GM23248 (cell line): ENCODE measurements around the gene LZTFL1. TPM values are rescaled to one million over a fixed set of nuclear protein-coding genes. Genes with fewer than 3 reads are reported as not detected.

Experiments used
- DNase-seq: peaks from one replicate; pipeline ENCODE4 v3.0.0-alpha.2; 2015
- H2AFZ ChIP-seq: fragments of 200-600 bp; sonication (generic); 2 replicates; pipeline ENCODE4 v1.6.1; 2016; ENCODE audit warnings: antibody characterized with exemption
- H3F3A ChIP-seq: fragments of 200-600 bp; sonication (generic); 2 replicates; pipeline ENCODE4 v1.6.1; 2016; ENCODE audit warnings: mild to moderate bottlenecking, antibody characterized with exemption, mixed run types; ENCODE audit not compliant: insufficient read depth
- H3K27ac ChIP-seq: fragments of 200-600 bp; sonication (generic); 2 replicates; pipeline ENCODE4 v1.5.1; 2016; ENCODE audit warnings: mild to moderate bottlenecking
- H3K27me3 ChIP-seq: fragments of 200-600 bp; sonication (generic); replicated peaks from 2 replicates; pipeline ENCODE4 v1.6.1; 2016; ENCODE audit warnings: mild to moderate bottlenecking; ENCODE audit not compliant: insufficient read depth
- H3K36me3 ChIP-seq: fragments of 200-600 bp; sonication (generic); 2 replicates; pipeline ENCODE4 v1.6.1; 2016; ENCODE audit warnings: low read depth, mild to moderate bottlenecking
- H3K4me1 ChIP-seq: fragments of 200-600 bp; sonication (generic); 2 replicates; pipeline ENCODE4 v1.6.1; 2016; ENCODE audit warnings: mild to moderate bottlenecking; ENCODE audit not compliant: insufficient read depth
- H3K4me2 ChIP-seq: fragments of 200-600 bp; sonication (generic); one replicate; pipeline ENCODE4 v1.6.1; 2016; ENCODE audit warnings: mild to moderate bottlenecking; ENCODE audit not compliant: unreplicated experiment
- H3K4me3 ChIP-seq: fragments of 200-600 bp; sonication (generic); 2 replicates; pipeline ENCODE4 v1.5.1; 2016; ENCODE audit warnings: mild to moderate bottlenecking
- H3K79me2 ChIP-seq: fragments of 200-600 bp; sonication (generic); 2 replicates; pipeline ENCODE4 v1.6.1; 2016; ENCODE audit warnings: mild to moderate bottlenecking; ENCODE audit not compliant: insufficient read depth
- H3K9ac ChIP-seq: fragments of 200-600 bp; sonication (generic); 2 replicates; pipeline ENCODE4 v1.6.1; 2016; ENCODE audit warnings: mild to moderate bottlenecking
- H3K9me2 ChIP-seq: fragments of 200-600 bp; sonication (generic); 2 replicates; pipeline ENCODE4 v1.6.1; 2016; ENCODE audit warnings: mixed run types, mild to moderate bottlenecking, moderate library complexity; ENCODE audit not compliant: insufficient read depth
- H3K9me3 ChIP-seq: fragments of 200-600 bp; sonication (generic); one replicate; pipeline ENCODE4 v1.6.1; 2017; ENCODE audit warnings: low read depth
- H4K20me1 ChIP-seq: fragments of 200-600 bp; sonication (generic); 2 replicates; pipeline ENCODE4 v1.6.0; 2016; ENCODE audit not compliant: insufficient read depth
- EZH2 ChIP-seq: fragments of 200-600 bp; sonication (generic); IDR thresholded peaks from 2 replicates; pipeline ENCODE4 v1.6.1; 2018; ENCODE audit warnings: antibody characterized with exemption, mild to moderate bottlenecking; ENCODE audit not compliant: insufficient read depth, poor library complexity, severe bottlenecking
- EZH2phosphoT487 ChIP-seq: fragments of 200-600 bp; sonication (generic); IDR thresholded peaks from 2 replicates; pipeline ENCODE4 v1.6.1; 2018; ENCODE audit warnings: antibody characterized with exemption, moderate library complexity, mild to moderate bottlenecking, low read depth; ENCODE audit not compliant: insufficient read depth
- WGBS, 2 experiments: methylation state at CpG; one replicate each; pipeline ENCODE4 v1.1.6; 2015 to 2017; ENCODE audit warnings: low lambda C conversion rate in 2 of 2, low coverage in 1 of 2; ENCODE audit errors: missing lambda C conversion rate in 2 of 2; 5-methylcytosine and 5-hydroxymethylcytosine counted together
- in situ Hi-C: fragments of 300-500 bp; cut with MboI; formaldehyde crosslinking; loops from 2 replicates; pipeline ENCODE4 v1.15.0; 2020
- polyA plus RNA-seq: library from polyadenylated mRNA; unstranded; fragments of >200 nt; fragmentation: Nextera tagmentation; extraction: Ambion mirVana; gene quantifications from 2 replicates; pipeline ENCODE4 v1.2.1, GENCODE V29; 2016
- total RNA-seq: library from RNA; depleted of rRNA; stranded (reverse); fragments of >200 nt; shearing (Covaris generic); gene quantifications from 2 replicates; pipeline ENCODE4 v1.2.3, GENCODE V29; 2014

LZTFL1 gene
- total and polyA plus RNA-seq, 2 experiments from 2014 or later: 15.1 to 18.3 TPM

DNA sequence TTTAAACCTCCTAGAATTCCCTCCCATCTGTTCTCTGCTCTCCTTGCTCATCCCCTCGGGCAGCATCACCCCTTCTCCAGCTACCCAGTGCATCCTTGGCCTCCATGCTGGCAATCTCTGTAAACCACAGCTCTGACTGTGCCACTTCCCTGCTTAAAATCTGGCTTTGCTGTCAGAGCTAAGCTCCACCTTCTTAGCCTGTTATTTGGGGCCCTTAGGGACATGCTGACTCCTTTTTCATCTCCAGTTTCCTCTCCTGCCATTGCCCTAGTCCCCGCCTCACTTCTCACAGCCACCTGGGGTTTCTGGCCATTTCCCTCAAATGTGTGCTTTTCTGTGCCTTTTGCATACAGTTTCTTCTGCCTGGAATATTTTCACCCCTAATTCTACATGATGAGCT is 51.3 kb downstream of the LZTFL1 start:
- TF ChIP-seq EZH2: no peak
- TF ChIP-seq EZH2phosphoT487: no peak
- no peak overlapping the region for H3K4me3 ChIP-seq
- H3K27ac ChIP-seq: no peak overlapping the region
- H4K20me1 ChIP-seq: no peaks in the 10 kb centered on the region
- WGBS, 2 experiments: 12 to 22% methylated on average over 2 of the region's 2 CpGs
- no peaks in the 10 kb centered on the region for H3K9me2 ChIP-seq
- no peaks in the 10 kb centered on the region for H3K4me1 ChIP-seq
- H3F3A ChIP-seq: no peaks in the 10 kb centered on the region
- H3K9ac ChIP-seq: no peak overlapping the region
- H2AFZ ChIP-seq: no peak overlapping the region
- H3K4me2 ChIP-seq: no peak overlapping the region
- no peaks in the 10 kb centered on the region for H3K79me2 ChIP-seq
- DNase-seq: no peak
- no peaks in the 10 kb centered on the region for H3K36me3 ChIP-seq
- peaks cover 71% of the 10 kb centered on the region for H3K27me3 ChIP-seq
- in situ Hi-C loops: no loop called here
- H3K9me3 ChIP-seq: no peaks in the 10 kb centered on the region

- peaks cover 62% of the 10 kb centered on the region for H3K27me3 ChIP-seq
- DNase-seq: no peak
- 28 to 30% methylated on average over 4 of the region's 4 CpGs for WGBS, 2 experiments
- TF ChIP-seq EZH2phosphoT487: no peak
- TF ChIP-seq EZH2: no peak
- H3K36me3 ChIP-seq: no peaks in the 10 kb centered on the region
- in situ Hi-C loops: no loop called here
- H3K27ac ChIP-seq: no peak overlapping the region
- no peaks in the 10 kb centered on the region for H3F3A ChIP-seq
- no peak overlapping the region for H3K4me2 ChIP-seq
- no peaks in the 10 kb centered on the region for H4K20me1 ChIP-seq
- no peak overlapping the region for H2AFZ ChIP-seq
- no peaks in the 10 kb centered on the region for H3K9me3 ChIP-seq
- H3K79me2 ChIP-seq: no peaks in the 10 kb centered on the region
- H3K4me1 ChIP-seq: no peaks in the 10 kb centered on the region
- no peak overlapping the region for H3K4me3 ChIP-seq
- H3K9ac ChIP-seq: no peak overlapping the region
- H3K9me2 ChIP-seq: no peaks in the 10 kb centered on the region
These were observed 52.6 kb downstream of the LZTFL1 start for GRCh38 chr3:45789235-45789812.

GRCh38 chr3:45787551-45787950 is 54.4 kb downstream of the LZTFL1 start:
- TF ChIP-seq EZH2phosphoT487 (no peak), EZH2 (no peak)
- H2AFZ ChIP-seq: no peak overlapping the region
- no peaks in the 10 kb centered on the region for H3K9me2 ChIP-seq
- peaks cover 46% of the 10 kb centered on the region for H3K27me3 ChIP-seq
- no peaks in the 10 kb centered on the region for H3K4me1 ChIP-seq
- no peak overlapping the region for H3K9ac ChIP-seq
- no peaks in the 10 kb centered on the region for H3K79me2 ChIP-seq
- no peak overlapping the region for H3K4me3 ChIP-seq
- no peaks in the 10 kb centered on the region for H4K20me1 ChIP-seq
- H3K9me3 ChIP-seq: no peaks in the 10 kb centered on the region
- H3K27ac ChIP-seq: no peak overlapping the region
- no peak for DNase-seq
- in situ Hi-C loops: no loop called here
- no peaks in the 10 kb centered on the region for H3K36me3 ChIP-seq
- WGBS, 2 experiments: 90 to 93% methylated on average over 2 of the region's 2 CpGs
- H3F3A ChIP-seq: no peaks in the 10 kb centered on the region
- H3K4me2 ChIP-seq: no peak overlapping the region

DNA sequence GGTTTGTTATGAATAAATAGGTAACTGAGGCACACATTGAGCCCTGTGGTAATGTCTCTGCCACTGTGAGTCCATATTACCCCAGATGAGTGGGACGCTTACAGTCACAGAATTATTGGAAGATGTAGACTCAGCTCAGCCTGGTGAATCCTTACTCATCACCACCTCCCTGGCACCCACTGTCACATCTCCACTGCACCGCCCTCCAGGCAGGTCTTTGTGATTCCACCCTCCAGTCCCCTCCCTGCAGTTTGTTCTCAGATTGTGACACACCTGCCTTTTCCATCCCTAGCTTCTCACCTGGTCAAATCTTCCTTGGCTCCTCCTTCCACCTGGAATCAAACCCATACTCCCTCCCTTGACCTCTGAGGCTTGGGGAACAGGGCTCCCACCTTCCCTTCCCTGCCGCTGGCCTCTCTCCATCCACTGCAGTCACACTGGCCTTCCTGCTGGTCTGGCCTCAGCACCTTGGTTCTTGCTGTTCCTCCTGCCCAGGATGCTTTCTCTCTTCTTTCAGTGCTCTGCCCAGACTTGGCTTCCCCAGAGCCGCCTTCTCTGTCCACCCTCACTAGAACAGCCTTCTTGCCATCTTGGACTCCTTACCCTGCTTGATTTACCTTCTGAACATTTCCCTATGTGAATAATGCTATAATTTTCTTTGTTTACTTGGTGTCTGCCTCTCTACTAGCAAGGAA is 55.0 kb downstream of the LZTFL1 start:
- Histone ChIP-seq H3K9ac (no peak overlapping the region), H3K27me3 (peaks cover 40% of the 10 kb centered on the region), H3K27ac (no peak overlapping the region), H3K79me2 (no peaks in the 10 kb centered on the region), H3K9me2 (no peaks in the 10 kb centered on the region), H2AFZ (no peak overlapping the region), H3F3A (no peaks in the 10 kb centered on the region), H3K4me3 (no peak overlapping the region), H3K4me2 (no peak overlapping the region), H3K4me1 (no peaks in the 10 kb centered on the region), H4K20me1 (no peaks in the 10 kb centered on the region), H3K36me3 (no peaks in the 10 kb centered on the region), H3K9me3 (no peaks in the 10 kb centered on the region)
- 36 to 55% methylated on average over 4 of the region's 4 CpGs for WGBS, 2 experiments
- in situ Hi-C loops: no loop called here
- TF ChIP-seq EZH2phosphoT487 (no peak), EZH2 (no peak)
- DNase-seq: no peak
